MCF 10A (cell line): ENCODE measurements around the gene NRGN. TPM values are rescaled to one million over a fixed set of nuclear protein-coding genes. Genes with fewer than 3 reads are reported as not detected.

ENCODE experiments used
- BruUV-seq: library from RNA; stranded (reverse); fragments of 400-500 nt; replicated peaks from 2 replicates; lab custom pipeline; 2021; lab: Mats Ljungman, UMichigan
- CTCF ChIA-PET: fragments of 300-600 bp; sonication (Branson Sonifier 250); formaldehyde crosslinking; extraction: SDS; loops from one replicate; lab custom pipeline; 2021; ENCODE audit warnings: antibody characterized with exemption, inconsistent platforms; lab: Yijun Ruan, JAX
- POLR2A ChIA-PET: fragments of 300-600, 350-650 bp; sonication (Branson Sonifier 250); formaldehyde crosslinking; extraction: SDS; loops from one replicate; lab custom pipeline; 2020; ENCODE audit warnings: antibody characterized with exemption, inconsistent platforms; lab: Yijun Ruan, JAX
- DNase-seq: peaks from one replicate; pipeline ENCODE4 v3.0.0-alpha.2; 2018; ENCODE audit not compliant: unreplicated experiment
- H3K27ac Mint-ChIP-seq: one replicate; pipeline ENCODE4 v1.8.0; 2022; ENCODE audit warnings: mild to moderate bottlenecking, low read depth, mixed read lengths; ENCODE audit not compliant: unreplicated experiment
- H3K27me3 Mint-ChIP-seq: one replicate; pipeline ENCODE4 v1.8.0; 2022; ENCODE audit warnings: mixed read lengths; ENCODE audit not compliant: insufficient read depth, unreplicated experiment
- H3K36me3 Mint-ChIP-seq: one replicate; pipeline ENCODE4 v1.8.0; 2022; ENCODE audit warnings: mild to moderate bottlenecking, moderate library complexity, mixed read lengths; ENCODE audit not compliant: insufficient read depth, unreplicated experiment
- H3K4me1 Mint-ChIP-seq: one replicate; pipeline ENCODE4 v1.8.0; 2022; ENCODE audit warnings: mixed read lengths; ENCODE audit not compliant: insufficient read depth, unreplicated experiment
- H3K4me3 Mint-ChIP-seq: one replicate; pipeline ENCODE4 v1.8.0; 2022; ENCODE audit warnings: mild to moderate bottlenecking, moderate library complexity, mixed read lengths; ENCODE audit not compliant: unreplicated experiment
- H3K9me3 Mint-ChIP-seq: one replicate; pipeline ENCODE4 v1.8.0; 2022; ENCODE audit warnings: mixed read lengths; ENCODE audit not compliant: unreplicated experiment
- CTCF ChIP-seq: fragments of 200-600 bp; IDR thresholded peaks from one replicate; pipeline ENCODE4 v1.8.0; 2022; ENCODE audit warnings: antibody characterized with exemption, mild to moderate bottlenecking; ENCODE audit not compliant: unreplicated experiment
- intact Hi-C: fragments of 100-400 bp; cut with micrococcal nuclease; formaldehyde crosslinking; loops from 2 replicates; pipeline ENCODE4 v1.14.1; 2022
- total RNA-seq: library from RNA; stranded (reverse); gene quantifications from 2 replicates; pipeline ENCODE4 v1.2.3, GENCODE V29; 2022

The NRGN gene
- total RNA-seq, 1 experiment from 2014 or later: 1.4 TPM

DNA sequence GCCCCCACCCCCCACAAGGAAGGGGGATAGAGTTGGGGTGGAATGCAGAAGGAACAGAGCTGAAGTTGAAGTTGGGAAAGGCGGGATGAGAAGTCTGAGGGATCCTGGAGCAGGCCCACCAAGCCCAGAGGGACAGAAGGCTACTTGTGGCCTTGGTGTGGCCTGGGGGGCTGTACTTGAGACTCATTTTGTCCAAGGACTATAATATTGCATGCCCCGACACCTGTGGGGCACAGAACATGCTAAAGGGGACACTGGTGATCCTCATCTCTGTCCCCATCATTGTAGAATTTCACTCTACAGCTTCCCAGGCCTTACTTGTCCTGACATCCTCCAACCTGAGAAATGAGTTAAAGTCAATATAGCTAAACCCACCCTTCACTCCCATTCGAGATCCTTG, 21.1 kb downstream of the NRGN start:
- CTCF ChIA-PET: interaction anchor here (0.5 to 4.6 kb wide), 13 partner anchors 9 to 116 kb away, joined by 3 to 72 read pairs (median 4); no protein-coding TSS in a partner anchor
- no peak for TF ChIP-seq CTCF
- intact Hi-C loops: no loop called here
- no peaks in the 10 kb centered on the region for H3K27me3 Mint-ChIP-seq
- peaks cover 5% of the 10 kb centered on the region for H3K4me1 Mint-ChIP-seq
- BruUV-seq: no TSS peak
- H3K36me3 Mint-ChIP-seq: no peaks in the 10 kb centered on the region
- DNase-seq: no peak
- H3K27ac Mint-ChIP-seq: no peak overlapping the region
- POLR2A ChIA-PET: no interaction called here
- H3K9me3 Mint-ChIP-seq: no peaks in the 10 kb centered on the region
- H3K4me3 Mint-ChIP-seq: no peak overlapping the region

- no TSS peak for BruUV-seq
Measured at GRCh38 chr11:124761301-124762104, 21.8 kb downstream of the NRGN start.

DNA sequence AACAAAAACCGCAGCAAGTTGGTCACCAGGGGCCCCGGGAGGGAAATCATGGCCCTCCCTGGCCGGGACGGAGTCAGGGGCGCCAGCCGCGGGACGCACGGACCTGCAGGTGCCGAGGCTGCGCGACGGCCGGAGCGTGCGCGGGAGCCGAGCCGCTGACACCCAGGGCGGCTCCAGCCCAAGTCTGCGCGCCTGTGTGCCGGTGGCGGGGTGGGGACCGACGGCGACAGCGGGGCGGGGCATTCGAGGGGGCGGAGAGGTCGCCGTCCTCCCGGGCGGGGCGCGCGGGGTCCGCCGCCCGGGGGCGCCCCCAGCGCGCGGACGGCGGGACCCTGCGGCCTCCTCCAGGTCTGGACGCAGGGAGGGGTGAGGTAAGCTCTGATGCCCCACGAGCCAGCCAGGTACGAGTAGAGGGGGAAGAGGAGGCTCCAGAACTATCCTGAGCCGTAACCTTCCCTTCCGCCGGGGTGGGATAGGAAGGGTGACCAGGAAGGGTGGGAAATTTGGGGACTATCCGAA, 22.4 kb downstream of the NRGN start, which contains the start of gene ESAM:
TSS of gene ESAM (minus strand) at position 186 of the 519 bp plus-strand sequence. CDS start at position 50, 136 bp downstream.
- no peaks in the 10 kb centered on the region for H3K27me3 Mint-ChIP-seq
- no peak for TF ChIP-seq CTCF
- no peak within 1 kb of the TSS for H3K27ac Mint-ChIP-seq
- BruUV-seq: no TSS peak
- ChIA-PET CTCF (interaction anchor here (0.7 to 6.1 kb wide), 23 partner anchors 10 to 130 kb away, joined by 3 to 112 read pairs (median 7); partner anchors contain the start of genes MSANTD2, NRGN, SIAE and SPA17), POLR2A (interaction anchor here (0.6 to 1.9 kb wide), 2 partner anchors 39 to 137 kb away, joined by 3 to 8 read pairs; partner anchors contain the start of gene MSANTD2)
- peak within 1 kb of the TSS; percentile 62 for H3K4me3 Mint-ChIP-seq
- no peaks in the 10 kb centered on the region for H3K36me3 Mint-ChIP-seq
- intact Hi-C loops: loop anchor here (2.0 kb wide), 1 partner anchor 31 kb away; no protein-coding TSS in a partner anchor
- H3K9me3 Mint-ChIP-seq: no peaks in the 10 kb centered on the region
- DNase-seq: no peak
- peaks cover 5% of the 10 kb centered on the region for H3K4me1 Mint-ChIP-seq

More at GRCh38 chr11:124761301-124762104, 21.8 kb downstream of the NRGN start:
- ChIA-PET CTCF (interaction anchor here (0.6 to 6.1 kb wide), 18 partner anchors 10 to 1410 kb away, joined by 3 to 112 read pairs (median 4); partner anchors contain the start of genes MSANTD2, SIAE and SPA17), POLR2A (interaction anchor here (0.6 to 1.9 kb wide), 2 partner anchors 39 to 137 kb away, joined by 3 to 8 read pairs; partner anchors contain the start of gene MSANTD2)
- H3K27ac Mint-ChIP-seq: no peak overlapping the region
- no peaks in the 10 kb centered on the region for H3K27me3 Mint-ChIP-seq
- H3K4me3 Mint-ChIP-seq: no peak overlapping the region
- intact Hi-C loops: loop anchor here (2.0 kb wide), 1 partner anchor 31 kb away; no protein-coding TSS in a partner anchor
- H3K36me3 Mint-ChIP-seq: no peaks in the 10 kb centered on the region
- DNase-seq: no peak
- no peak for TF ChIP-seq CTCF
- peaks cover 5% of the 10 kb centered on the region for H3K4me1 Mint-ChIP-seq
- H3K9me3 Mint-ChIP-seq: no peaks in the 10 kb centered on the region
